Stimulated activated CD8-positive, alpha-beta memory T cell treated with anti-CD3 and anti-CD28 coated beads, Interleukin-7, amount 100 ng/mL, for 4 hours (primary cell): ENCODE results near the gene PRKG1.
"Not testable (repeated sequence)": the region's sequence is repeated elsewhere in the genome, so short reads cannot be mapped to it uniquely, and the experiment has no call there.

Source experiments
- DNase-seq, 2 donors: peaks; one replicate each; pipeline ENCODE4 v3.0.0-alpha.2; 2020; ENCODE audit warnings: low read depth in 2 of 2

PRKG1 gene

GRCh38 chr10:51427758-51428157 lies 353.5 kb downstream of the PRKG1 start:
- DNase-seq: no peak

GRCh38 chr10:51430506-51430905 lies 356.2 kb downstream of the PRKG1 start:
- DNase-seq: no peak

GRCh38 chr10:51433949-51434475 lies 359.7 kb downstream of the PRKG1 start:
- no peak for DNase-seq

GRCh38 chr10:51436805-51437204 lies 362.5 kb downstream of the PRKG1 start:
- no peak for DNase-seq

GRCh38 chr10:51439645-51440044 lies 365.4 kb downstream of the PRKG1 start:
- no peak for DNase-seq

- no peak for DNase-seq
These were observed 371.3 kb downstream of the PRKG1 start for GRCh38 chr10:51445588-51445987.

- DNase-seq: no peak
These were observed 372.8 kb downstream of the PRKG1 start for GRCh38 chr10:51447119-51447518.

GRCh38 chr10:51455762-51456161 lies 381.5 kb downstream of the PRKG1 start:
- DNase-seq: not testable (repeated sequence)

GRCh38 chr10:51459476-51459875 lies 385.2 kb downstream of the PRKG1 start:
- DNase-seq: no peak

- no peak for DNase-seq
These were observed 387.9 kb downstream of the PRKG1 start for GRCh38 chr10:51462076-51462779.

- no peak for DNase-seq
These were observed 394.1 kb downstream of the PRKG1 start for GRCh38 chr10:51468424-51468823.

- no peak for DNase-seq
These were observed 395.4 kb downstream of the PRKG1 start for GRCh38 chr10:51469686-51470085.

- no peak for DNase-seq
These were observed 397.0 kb downstream of the PRKG1 start for GRCh38 chr10:51471271-51471670.

GRCh38 chr10:51472154-51472553 lies 397.9 kb downstream of the PRKG1 start:
- no peak for DNase-seq

GRCh38 chr10:51479711-51480110 lies 405.4 kb downstream of the PRKG1 start:
- no peak for DNase-seq

GRCh38 chr10:51485668-51486067 lies 411.4 kb downstream of the PRKG1 start:
- DNase-seq: no peak

- DNase-seq: no peak
These were observed 413.3 kb downstream of the PRKG1 start for GRCh38 chr10:51487576-51487975.

GRCh38 chr10:51488766-51489408 lies 414.6 kb downstream of the PRKG1 start:
- no peak for DNase-seq

- no peak for DNase-seq
These were observed 424.1 kb downstream of the PRKG1 start for GRCh38 chr10:51498424-51498823.

GRCh38 chr10:51501396-51501795 lies 427.1 kb downstream of the PRKG1 start:
- DNase-seq: no peak

- no peak for DNase-seq
These were observed 427.8 kb downstream of the PRKG1 start for GRCh38 chr10:51502124-51502523.

GRCh38 chr10:51503378-51503777 lies 429.1 kb downstream of the PRKG1 start:
- DNase-seq: no peak

GRCh38 chr10:51507476-51507875 lies 433.2 kb downstream of the PRKG1 start:
- DNase-seq: no peak
